GM12878 (cell line): ENCODE measurements around the gene PHF21B. TPM values are rescaled to one million over a fixed set of nuclear protein-coding genes. Genes with fewer than 3 reads are reported as not detected.

Experiments
- ATAC-seq: fragments of 200-7000 bp; cut with Tn5 transposase; 3 replicates; pipeline ENCODE4 v1.9.1; 2020; ENCODE audit warnings: mild to moderate bottlenecking, moderate library complexity
- BruUV-seq: library from RNA; stranded (reverse); fragments of 400-500 nt; replicated peaks from 2 replicates; lab custom pipeline; 2021; lab: Mats Ljungman, UMichigan
- CTCF ChIA-PET: fragments of 300-600 bp; sonication (Branson Sonifier 250); formaldehyde crosslinking; extraction: SDS; loops from one replicate; lab custom pipeline; 2021; ENCODE audit warnings: inconsistent platforms; lab: Yijun Ruan, JAX
- POLR2A ChIA-PET: fragments of 350-600 bp; formaldehyde crosslinking; extraction: SDS; loops from one replicate; lab custom pipeline; 2021; ENCODE audit warnings: inconsistent platforms; lab: Charles Lee
- RAD21 ChIA-PET: fragments of 300-600 bp; sonication (Branson Sonifier 250); formaldehyde crosslinking; loops from one replicate; lab custom pipeline; 2023; ENCODE audit warnings: antibody characterized with exemption; ENCODE audit not compliant: unreplicated experiment; lab: Charles Lee
- SMC1A ChIA-PET: fragments of 300-600 bp; sonication (Branson Sonifier 250); formaldehyde crosslinking; loops from one replicate; lab custom pipeline; 2023; ENCODE audit not compliant: unreplicated experiment, uncharacterized antibody; lab: Charles Lee
- DNase-seq: peaks from one replicate; pipeline ENCODE4 v3.0.0-alpha.2; 2011; ENCODE audit warnings: low read depth, low spot score
- FAIRE-seq: peaks from 3 replicates; lab custom pipeline; 2011; peaks lifted over from hg19 to GRCh38; lab: Jason Lieb, UNC
- H2AFZ ChIP-seq: 2 replicates; pipeline ENCODE4 v1.6.0; 2011; ENCODE audit warnings: low read depth, low read length, control low read depth; ENCODE audit not compliant: control insufficient read depth
- H3K27ac ChIP-seq: 2 replicates; pipeline ENCODE4 v1.5.1; 2011; ENCODE audit warnings: control low read depth; ENCODE audit not compliant: control insufficient read depth, insufficient read depth
- H3K27me3 ChIP-seq, 2 experiments: replicated peaks in 1 of 2; 2 replicates each; pipeline versions ENCODE4 v1.6.0 to v1.6.1; 2011; ENCODE audit warnings: low read length in 1 of 2; ENCODE audit not compliant: control insufficient read depth in 2 of 2, insufficient read depth in 2 of 2
- H3K36me3 ChIP-seq, 2 experiments: 2 replicates each; pipeline ENCODE4 v1.5.1; 2011; ENCODE audit warnings: low read length in 1 of 2; ENCODE audit not compliant: control insufficient read depth in 2 of 2, insufficient read depth in 2 of 2
- H3K4me1 ChIP-seq: 2 replicates; pipeline ENCODE4 v1.6.1; 2011; ENCODE audit warnings: mild to moderate bottlenecking, low read length, moderate library complexity, mixed read lengths; ENCODE audit not compliant: control insufficient read depth, insufficient read depth
- H3K4me2 ChIP-seq: 2 replicates; pipeline ENCODE4 v1.6.0; 2011; ENCODE audit warnings: control low read depth; ENCODE audit not compliant: control insufficient read depth, insufficient read depth
- H3K4me3 ChIP-seq: fragments of 200-600 bp; sonication (generic); 2 replicates; pipeline ENCODE4 v1.5.1; 2016
- H3K79me2 ChIP-seq: 2 replicates; pipeline ENCODE4 v1.6.0; 2011; ENCODE audit warnings: low read length; ENCODE audit not compliant: control insufficient read depth, insufficient read depth
- H3K9ac ChIP-seq: 2 replicates; pipeline ENCODE4 v1.8.0; 2011; ENCODE audit warnings: low read length, control low read depth, mixed read lengths; ENCODE audit not compliant: control insufficient read depth, insufficient read depth
- H3K9me3 ChIP-seq: replicated peaks from 3 replicates; pipeline ENCODE4 v1.5.1; 2011; ENCODE audit warnings: mild to moderate bottlenecking, low read length; ENCODE audit not compliant: control insufficient read depth, insufficient read depth
- H4K20me1 ChIP-seq: 2 replicates; pipeline ENCODE4 v1.6.0; 2011; ENCODE audit not compliant: control insufficient read depth, insufficient read depth
- ATF2 ChIP-seq: IDR thresholded peaks from 2 replicates; pipeline ENCODE4 v1.6.1; 2012; ENCODE audit warnings: low read length, inconsistent platforms
- CEBPB ChIP-seq, 2 experiments: fragments of 150-350 bp in 1 of 2; IDR thresholded peaks; 2 replicates each; pipeline ENCODE4 v1.6.1; 2012 to 2014; ENCODE audit warnings: low read depth in 2 of 2, low read length in 2 of 2, borderline replicate concordance in 1 of 2, inconsistent platforms in 1 of 2
- EP300 ChIP-seq, 2 experiments: fragments of 150-350 bp in 1 of 2; IDR thresholded peaks; 2 replicates each; pipeline ENCODE4 v1.6.1; 2011 to 2012; ENCODE audit warnings: low read depth in 2 of 2, low read length in 2 of 2, borderline replicate concordance in 1 of 2, improper control_type of control experiment in 1 of 2, inconsistent platforms in 1 of 2; ENCODE audit not compliant: control insufficient read depth in 1 of 2
- KAT2A ChIP-seq: conservative IDR thresholded peaks from 2 replicates; pipeline ENCODE4 v1.6.1; 2011; ENCODE audit warnings: low read depth, low read length; ENCODE audit not compliant: control insufficient read depth
- NKRF ChIP-seq: fragments of 450-650 bp; conservative IDR thresholded peaks from 2 replicates; pipeline ENCODE4 v1.6.1; 2017; ENCODE audit warnings: mild to moderate bottlenecking, moderate library complexity
- PAX5 ChIP-seq: IDR thresholded peaks from 2 replicates; pipeline ENCODE4 v1.6.1; 2011; ENCODE audit warnings: low read depth, low read length, borderline replicate concordance
- PRDM15 ChIP-seq: fragments of 450-650 bp; formaldehyde crosslinking; IDR thresholded peaks from 2 replicates; pipeline ENCODE4 v1.4.0; 2020; ENCODE audit warnings: mild to moderate bottlenecking, moderate library complexity
- RAD51 ChIP-seq: fragments of 450-650 bp; IDR thresholded peaks from 2 replicates; pipeline ENCODE4 v1.6.1; 2016; ENCODE audit warnings: moderate library complexity, mild to moderate bottlenecking, inconsistent platforms
- TCF12 ChIP-seq: IDR thresholded peaks from 2 replicates; pipeline ENCODE4 v1.6.1; 2011; ENCODE audit warnings: low read depth, mild to moderate bottlenecking, low read length
- ZNF274 ChIP-seq: IDR thresholded peaks from one replicate; pipeline ENCODE4 v1.8.0; 2011; ENCODE audit not compliant: insufficient read length, insufficient read depth
- WGBS: methylation state at CpG from one replicate; pipeline ENCODE4 v1.1.6; 2016; ENCODE audit warnings: low lambda C conversion rate; ENCODE audit not compliant: insufficient replicate concordance, insufficient coverage; ENCODE audit errors: missing lambda C conversion rate; 5-methylcytosine and 5-hydroxymethylcytosine counted together
- in situ Hi-C: fragments of 300-500 bp; cut with MboI; formaldehyde crosslinking; loops from 9 replicates; pipeline ENCODE4 v1.14.3; 2018; ENCODE audit warnings: mixed read lengths
- intact Hi-C: fragments of 100-400 bp; cut with micrococcal nuclease; formaldehyde crosslinking; loops from one replicate; pipeline ENCODE4 v1.14.2; 2022; ENCODE audit not compliant: unreplicated experiment
- polyA plus RNA-seq, 11 experiments: library from polyadenylated mRNA; depleted of rRNA in 4 of 11; unstranded in 6 of 11; stranded (reverse) in 5 of 11; fragments of >200 nt; fragmentation: Nextera tagmentation in 4 of 11; fragmentation: Illumina TruSeq in 1 of 11; extraction: Ambion mirVana in 4 of 11; extraction: Trizol in 1 of 11; gene quantifications; 1 replicate in 1 of 11; 2 replicates in 10 of 11; pipeline versions ENCODE4 v1.2.1 to v1.2.3, GENCODE V29; 2011 to 2016; ENCODE audit warnings: inconsistent platforms in 2 of 11, missing spikeins in 2 of 11, low read depth in 1 of 11
- total RNA-seq, 4 experiments: library from RNA; depleted of rRNA in 3 of 4; stranded (reverse); fragments of >200 nt in 3 of 4; fragmentation: Illumina TruSeq in 1 of 4; extraction: Trizol in 1 of 4; gene quantifications; 2 replicates each; pipeline versions ENCODE4 v1.2.1 to v1.2.3, GENCODE V29; 2013 to 2021
- TF ChIP-seq, protein P1 (sequence below): IDR thresholded peaks from 2 replicates; pipeline ENCODE4 v1.6.1; 2011; ENCODE audit warnings: low read depth, low read length, improper control_type of control experiment, borderline replicate concordance
- TF ChIP-seq, protein P2 (sequence below): IDR thresholded peaks from 2 replicates; pipeline ENCODE4 v1.6.1; 2011; ENCODE audit warnings: mild to moderate bottlenecking, low read depth, low read length, moderate library complexity; ENCODE audit not compliant: insufficient replicate concordance

PHF21B gene
- total and polyA plus RNA-seq, 10 of the 15 experiments (the other 5 are each of a cell fraction or from before 2014, with no cell fraction given), result 0.03 to 0.35 TPM; not detected in 8

GRCh38 chr22:44845191-44845590, 164.6 kb downstream of the PHF21B start:
- FAIRE-seq, result no peak
- ChIA-PET POLR2A (no interaction called here), CTCF (interaction anchor here (0.8 kb wide), 1 partner anchor 129 kb away, joined by 3 read pairs; no protein-coding TSS in a partner anchor), SMC1A (no interaction called here), RAD21 (no interaction called here)
- DNase-seq, result no peak
- no peak for ATAC-seq
- Histone ChIP-seq H3K9ac (no peak overlapping the region), H3K36me3 (no peaks in the 10 kb centered on the region), H4K20me1 (no peaks in the 10 kb centered on the region), H3K27ac (no peak overlapping the region), H3K4me3 (no peak overlapping the region), H3K9me3 (no peaks in the 10 kb centered on the region; the same call in 2 of the 3 replicates), H2AFZ (no peak overlapping the region), H3K79me2 (no peaks in the 10 kb centered on the region), H3K4me1 (no peaks in the 10 kb centered on the region), H3K4me2 (no peak overlapping the region), H3K27me3 (no peaks in the 10 kb centered on the region; a peak in 1 of 4 replicates)
- in situ Hi-C loops (no loop called here), intact Hi-C loops (no loop called here)
- WGBS, result 48% methylated on average over 8 of the region's 8 CpGs
- TF ChIP-seq NKRF (no peak), PRDM15 (CRISPR knock-in tag) (no peak), CEBPB (IDR thresholded peaks at IDR 0.05; ENCODE audit: borderline replicate concordance in 1 of 2, low read depth in 2 of 2, low read length in 2 of 2) (no peak), ZNF274 (no peak), ATF2 (no peak), PAX5 (no peak), TCF12 (no peak), RAD51 (no peak), EP300 (IDR thresholded peaks at IDR 0.05; ENCODE audit: borderline replicate concordance in 1 of 2, control insufficient read depth in 1 of 2, low read depth in 2 of 2, low read length in 2 of 2) (no peak), KAT2A (no peak)
- TF ChIP-seq, protein P1, sequence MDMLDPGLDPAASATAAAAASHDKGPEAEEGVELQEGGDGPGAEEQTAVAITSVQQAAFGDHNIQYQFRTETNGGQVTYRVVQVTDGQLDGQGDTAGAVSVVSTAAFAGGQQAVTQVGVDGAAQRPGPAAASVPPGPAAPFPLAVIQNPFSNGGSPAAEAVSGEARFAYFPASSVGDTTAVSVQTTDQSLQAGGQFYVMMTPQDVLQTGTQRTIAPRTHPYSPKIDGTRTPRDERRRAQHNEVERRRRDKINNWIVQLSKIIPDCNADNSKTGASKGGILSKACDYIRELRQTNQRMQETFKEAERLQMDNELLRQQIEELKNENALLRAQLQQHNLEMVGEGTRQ, result no peak
- TF ChIP-seq, protein P2, sequence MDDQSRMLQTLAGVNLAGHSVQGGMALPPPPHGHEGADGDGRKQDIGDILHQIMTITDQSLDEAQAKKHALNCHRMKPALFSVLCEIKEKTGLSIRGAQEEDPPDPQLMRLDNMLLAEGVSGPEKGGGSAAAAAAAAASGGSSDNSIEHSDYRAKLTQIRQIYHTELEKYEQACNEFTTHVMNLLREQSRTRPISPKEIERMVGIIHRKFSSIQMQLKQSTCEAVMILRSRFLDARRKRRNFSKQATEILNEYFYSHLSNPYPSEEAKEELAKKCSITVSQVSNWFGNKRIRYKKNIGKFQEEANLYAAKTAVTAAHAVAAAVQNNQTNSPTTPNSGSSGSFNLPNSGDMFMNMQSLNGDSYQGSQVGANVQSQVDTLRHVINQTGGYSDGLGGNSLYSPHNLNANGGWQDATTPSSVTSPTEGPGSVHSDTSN, result no peak
- BruUV-seq, result no TSS peak
